Stomach smooth muscle (tissue), 2 donors: Measurements from ENCODE around the gene TOM1L1.
"Not testable (repeated sequence)": the region's sequence is repeated elsewhere in the genome, so short reads cannot be mapped to it uniquely, and the experiment has no call there.

ENCODE experiments used
- H3K27ac ChIP-seq: one replicate; pipeline ENCODE4 v1.7.0; 2013; ENCODE audit warnings: mild to moderate bottlenecking, low read length, inconsistent platforms
- H3K27me3 ChIP-seq, 2 donors: one replicate each; pipeline ENCODE4 v1.7.0; 2013; ENCODE audit warnings: low read length in 2 of 2; ENCODE audit not compliant: insufficient read depth in 2 of 2, control insufficient read depth in 1 of 2
- H3K36me3 ChIP-seq, 2 donors: one replicate each; pipeline ENCODE4 v1.7.0; 2013; ENCODE audit warnings: low read length in 2 of 2; ENCODE audit not compliant: control insufficient read depth in 2 of 2, insufficient read depth in 2 of 2
- H3K4me1 ChIP-seq: one replicate; pipeline ENCODE4 v1.7.0; 2013; ENCODE audit warnings: low read length; ENCODE audit not compliant: control insufficient read depth, insufficient read depth
- H3K4me3 ChIP-seq, 2 donors: one replicate each; pipeline ENCODE4 v1.7.0; 2013; ENCODE audit warnings: low read length in 2 of 2
- H3K9ac ChIP-seq, 2 donors: one replicate each; pipeline ENCODE4 v1.7.0; 2013; ENCODE audit warnings: low read length in 2 of 2, mild to moderate bottlenecking in 1 of 2
- H3K9me3 ChIP-seq, 2 donors: one replicate each; pipeline ENCODE4 v1.7.0; 2013; ENCODE audit warnings: low read length in 2 of 2; ENCODE audit not compliant: control insufficient read depth in 2 of 2
- donor health status: healthy.
- donor health status: Pancreatic carcinoma.

The TOM1L1 gene

GRCh38 chr17:54900457-54901229 lies at the start of gene TOM1L1:
Gene TOM1L1, plus strand, starts transcription at chr17:54900852. Its CDS starts 14 bp downstream, at chr17:54900866.
- H3K4me3 ChIP-seq = peak within 1 kb of the TSS; percentile 80 to 82
- H3K4me1 ChIP-seq = peaks cover 22% of the 10 kb centered on the region
- no peak within 1 kb of the TSS for H3K27ac ChIP-seq
- no peaks in the 10 kb centered on the region for H3K36me3 ChIP-seq
- H3K27me3 ChIP-seq = peaks cover 0 to 4% of the 10 kb centered on the region in 2 donors
- H3K9ac ChIP-seq = peak within 1 kb of the TSS; percentile 64 to 74
- no peaks in the 10 kb centered on the region for H3K9me3 ChIP-seq

GRCh38 chr17:54859187-54859586 lies 41.5 kb upstream of the TOM1L1 start:
- Histone ChIP-seq H3K4me1 (no peaks in the 10 kb centered on the region), H3K9ac (no peak overlapping the region), H3K4me3 (no peak overlapping the region), H3K9me3 (peaks cover 0 to 3% of the 10 kb centered on the region in 2 donors), H3K27me3 (no peaks in the 10 kb centered on the region), H3K27ac (no peak overlapping the region), H3K36me3 (no peaks in the 10 kb centered on the region)

GRCh38 chr17:54860617-54861470 lies 39.8 kb upstream of the TOM1L1 start:
- Histone ChIP-seq H3K36me3 (no peaks in the 10 kb centered on the region), H3K27ac (no peak overlapping the region), H3K27me3 (no peaks in the 10 kb centered on the region), H3K9ac (no peak overlapping the region), H3K4me3 (no peak overlapping the region), H3K4me1 (no peaks in the 10 kb centered on the region), H3K9me3 (peaks cover 0 to 3% of the 10 kb centered on the region in 2 donors)

GRCh38 chr17:54861471-54861983 lies 39.1 kb upstream of the TOM1L1 start:
- Histone ChIP-seq H3K27ac (no peak overlapping the region), H3K36me3 (no peaks in the 10 kb centered on the region), H3K27me3 (no peaks in the 10 kb centered on the region), H3K4me3 (no peak overlapping the region), H3K9me3 (peaks cover 0 to 3% of the 10 kb centered on the region in 2 donors), H3K4me1 (no peaks in the 10 kb centered on the region), H3K9ac (no peak overlapping the region)

- Histone ChIP-seq H3K9ac (no peak overlapping the region), H3K27ac (no peak overlapping the region), H3K4me1 (no peaks in the 10 kb centered on the region), H3K9me3 (peaks cover 0 to 3% of the 10 kb centered on the region in 2 donors), H3K4me3 (no peak overlapping the region), H3K27me3 (no peaks in the 10 kb centered on the region), H3K36me3 (no peaks in the 10 kb centered on the region)
Observed at GRCh38 chr17:54863176-54863575, 37.5 kb upstream of the TOM1L1 start.

- Histone ChIP-seq H3K36me3 (no peaks in the 10 kb centered on the region), H3K4me1 (no peaks in the 10 kb centered on the region), H3K4me3 (no peak overlapping the region), H3K9ac (no peak overlapping the region), H3K27ac (no peak overlapping the region), H3K9me3 (no peaks in the 10 kb centered on the region), H3K27me3 (no peaks in the 10 kb centered on the region)
Observed at GRCh38 chr17:54864070-54864469, 36.6 kb upstream of the TOM1L1 start.

- H3K4me3 ChIP-seq = no peak overlapping the region
- H3K36me3 ChIP-seq = no peaks in the 10 kb centered on the region
- H3K27me3 ChIP-seq = no peaks in the 10 kb centered on the region
- no peak overlapping the region for H3K9ac ChIP-seq
- no peaks in the 10 kb centered on the region for H3K4me1 ChIP-seq
- H3K27ac ChIP-seq = no peak overlapping the region
- no peaks in the 10 kb centered on the region for H3K9me3 ChIP-seq
Observed at GRCh38 chr17:54864636-54865356, 35.9 kb upstream of the TOM1L1 start.

- Histone ChIP-seq H3K4me3 (no peak overlapping the region), H3K27me3 (no peaks in the 10 kb centered on the region), H3K4me1 (no peaks in the 10 kb centered on the region), H3K36me3 (no peaks in the 10 kb centered on the region), H3K9ac (no peak overlapping the region), H3K27ac (no peak overlapping the region), H3K9me3 (no peaks in the 10 kb centered on the region)
Observed at GRCh38 chr17:54867634-54868033, 33.0 kb upstream of the TOM1L1 start.

GRCh38 chr17:54870671-54871175 lies 29.9 kb upstream of the TOM1L1 start:
- Histone ChIP-seq H3K4me1 (no peaks in the 10 kb centered on the region), H3K4me3 (no peak overlapping the region), H3K27me3 (no peaks in the 10 kb centered on the region), H3K27ac (no peak overlapping the region), H3K9ac (no peak overlapping the region), H3K36me3 (no peaks in the 10 kb centered on the region), H3K9me3 (no peaks in the 10 kb centered on the region)

GRCh38 chr17:54875906-54876305 lies 24.7 kb upstream of the TOM1L1 start:
- not testable (repeated sequence) for H3K9ac ChIP-seq, H3K9me3 ChIP-seq, H3K4me3 ChIP-seq, H3K27me3 ChIP-seq, H3K36me3 ChIP-seq, H3K27ac ChIP-seq, H3K4me1 ChIP-seq
